NCI-H1048 (cell line): ENCODE measurements around the gene GGACT.

Experiments used
- DNase-seq: peaks from one replicate; lab custom pipeline; 2025; lab: John Stamatoyannopoulos, UW

GGACT gene

DNA sequence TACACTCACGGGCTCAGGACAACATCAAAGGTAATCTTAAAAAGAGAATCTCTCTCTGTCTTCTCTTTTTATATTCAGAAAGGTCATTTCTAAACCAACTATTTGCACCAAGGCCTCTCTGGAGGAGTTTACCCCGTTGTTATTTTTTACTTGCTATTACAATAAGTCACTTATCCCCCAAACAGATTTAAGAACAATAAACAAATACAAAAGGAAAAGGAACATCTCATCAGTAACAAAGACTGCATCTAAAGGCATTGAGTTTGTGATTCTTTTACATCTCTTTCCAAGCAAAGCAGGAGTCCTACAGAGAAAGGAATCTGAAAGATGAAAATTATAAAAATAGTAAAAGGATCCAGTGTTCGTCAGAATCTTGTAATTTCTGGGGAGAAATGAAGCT is 75.4 kb downstream of the GGACT start:
- no peak for DNase-seq

DNA sequence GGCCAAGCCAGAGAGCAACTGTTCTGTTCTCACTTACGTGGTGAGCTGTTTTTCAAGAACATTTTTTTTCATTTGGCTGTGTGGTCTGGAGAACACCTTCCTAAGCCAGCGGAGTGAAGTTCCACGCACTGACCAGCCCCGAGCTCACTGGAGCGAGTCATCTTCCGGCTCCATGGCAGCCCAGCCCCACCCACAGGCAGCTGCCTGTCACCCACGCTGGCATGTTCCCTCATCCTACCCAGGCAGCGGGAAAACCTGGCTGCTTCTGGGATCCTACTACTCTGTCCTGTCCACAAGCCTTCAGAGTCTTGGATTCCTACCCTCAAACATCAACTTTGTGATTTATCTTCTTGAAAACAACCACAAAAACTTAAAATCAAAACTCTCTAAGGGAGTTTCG is 76.2 kb downstream of the GGACT start:
- DNase-seq, result no peak

DNA sequence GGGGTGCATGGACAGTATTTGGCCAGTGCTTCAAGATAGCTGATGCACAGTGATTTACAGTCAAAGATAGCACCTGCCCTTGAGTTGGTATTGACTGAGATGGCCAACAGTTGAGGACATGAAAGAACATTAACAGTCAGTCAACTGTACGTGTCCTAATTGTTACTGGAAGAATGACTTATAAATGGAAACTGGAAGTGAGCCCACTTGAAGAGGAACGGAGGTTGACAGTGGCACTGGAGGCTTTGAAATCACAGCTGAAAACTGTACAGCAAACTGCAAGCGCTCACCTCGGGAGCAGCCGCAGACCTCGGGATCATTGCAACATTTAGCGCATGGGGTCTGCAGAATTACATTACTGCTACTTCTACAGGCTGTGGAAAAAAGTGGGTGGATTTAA is 77.1 kb downstream of the GGACT start:
- DNase-seq, result no peak

DNA sequence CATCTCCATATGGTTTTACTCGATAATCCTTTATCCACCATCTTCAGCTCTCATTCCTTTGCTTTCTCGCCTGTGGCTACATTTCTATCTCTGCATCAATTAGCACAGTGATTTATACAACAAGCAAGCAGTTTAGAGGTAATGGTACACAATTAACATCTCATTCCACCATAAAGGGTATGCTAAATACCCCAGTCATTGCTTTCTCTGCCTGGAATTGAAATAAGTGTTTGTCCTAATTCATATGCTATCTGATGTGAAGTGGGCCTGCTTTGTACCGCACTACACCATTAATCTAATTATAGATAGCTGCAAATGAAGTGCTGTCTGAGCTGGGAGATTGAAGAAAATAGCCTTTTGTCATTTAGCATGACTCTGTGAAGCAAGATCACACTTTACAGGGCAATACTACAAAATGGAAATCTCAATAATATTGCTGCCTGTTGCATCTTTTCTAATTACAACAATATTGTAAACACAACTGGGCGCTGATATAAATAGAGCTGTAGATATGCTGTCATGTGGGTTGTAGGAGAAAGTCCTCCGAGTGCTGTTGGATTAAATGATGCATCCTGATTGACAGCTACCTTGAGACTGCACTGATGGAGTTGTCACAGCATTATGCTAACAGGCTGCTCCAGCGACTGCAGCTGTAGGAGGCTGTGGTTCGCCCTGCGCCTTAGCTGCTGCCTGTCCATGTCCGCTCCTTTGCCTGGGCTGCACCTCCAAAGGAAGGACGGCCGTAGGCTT is 78.2 kb downstream of the GGACT start:
- DNase-seq, result no peak

DNA sequence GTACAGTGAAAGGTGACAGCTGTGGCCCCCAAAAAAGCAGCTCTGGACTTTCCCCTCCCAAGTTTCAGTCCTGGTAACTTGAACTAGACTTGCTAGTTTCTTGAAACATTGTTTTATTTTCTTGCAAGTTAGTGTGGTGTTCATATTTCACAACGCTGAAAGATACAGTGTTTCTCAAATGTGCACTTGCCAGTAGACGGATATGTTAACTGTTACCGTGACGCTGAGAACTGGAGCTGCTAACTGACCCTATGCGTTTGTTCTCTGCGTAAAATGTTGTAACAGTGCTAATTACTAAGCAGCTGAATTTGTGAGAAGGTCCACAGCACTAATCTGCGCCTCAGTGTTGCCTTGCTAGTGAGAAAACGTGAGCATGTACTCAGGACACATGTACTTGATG is 79.6 kb downstream of the GGACT start:
- DNase-seq, result no peak

DNA sequence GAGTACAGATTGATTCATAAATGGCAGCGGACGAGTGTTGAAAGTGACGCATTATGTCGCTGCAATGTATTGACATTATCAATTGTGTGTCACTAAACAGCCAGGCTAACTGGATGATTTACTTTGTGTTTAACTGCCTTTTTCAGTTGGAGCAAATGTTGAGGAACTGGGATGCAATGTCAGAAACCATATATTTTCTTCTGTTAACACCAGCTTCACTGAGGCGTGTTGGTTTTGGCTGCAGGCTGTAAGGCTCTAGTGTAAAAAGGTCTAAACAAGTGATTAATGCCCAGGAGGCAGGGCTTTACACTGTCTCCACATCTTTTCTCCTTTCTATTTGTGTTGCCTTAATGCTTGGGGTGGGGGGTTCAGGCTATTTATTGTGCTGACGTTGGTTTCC is 80.1 kb downstream of the GGACT start:
- no peak for DNase-seq

DNA sequence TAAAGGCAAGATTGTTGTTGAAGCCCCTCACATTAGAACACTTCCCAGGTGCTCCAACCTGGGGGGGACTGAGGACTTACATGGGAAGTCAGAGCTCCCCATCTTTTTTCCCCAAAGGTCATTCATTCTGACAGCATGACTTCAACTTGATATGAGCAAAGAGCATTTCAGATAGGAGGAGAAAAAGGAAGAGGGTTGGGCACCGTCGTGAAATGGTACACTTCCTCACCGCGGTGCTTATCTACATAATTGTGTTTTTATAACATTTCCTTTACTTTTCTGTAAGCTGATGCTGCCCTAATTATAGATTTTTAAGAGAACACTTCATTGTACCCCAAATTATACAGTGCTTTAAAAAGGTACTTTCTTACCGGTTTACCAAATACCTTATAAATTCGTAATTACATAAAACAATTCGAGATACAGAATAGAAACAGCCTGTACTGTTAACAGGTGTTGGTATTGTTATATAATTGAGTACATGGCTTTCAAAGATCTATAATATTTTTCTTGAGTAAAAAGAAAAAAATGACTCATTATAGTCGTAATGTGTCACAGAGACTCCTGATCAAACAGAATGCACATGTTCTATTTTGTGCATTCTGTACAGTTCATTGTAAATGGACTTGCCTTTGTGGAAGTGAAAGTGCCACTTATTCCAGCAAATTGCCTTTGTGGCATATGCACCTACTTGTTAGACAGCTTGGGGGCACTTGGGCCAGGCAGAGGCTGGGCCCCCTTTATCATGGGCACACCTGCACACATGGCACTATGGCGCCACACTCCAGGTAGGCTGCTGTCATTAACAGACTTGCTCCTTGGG is 81.8 kb downstream of the GGACT start:
- DNase-seq, result no peak

DNA sequence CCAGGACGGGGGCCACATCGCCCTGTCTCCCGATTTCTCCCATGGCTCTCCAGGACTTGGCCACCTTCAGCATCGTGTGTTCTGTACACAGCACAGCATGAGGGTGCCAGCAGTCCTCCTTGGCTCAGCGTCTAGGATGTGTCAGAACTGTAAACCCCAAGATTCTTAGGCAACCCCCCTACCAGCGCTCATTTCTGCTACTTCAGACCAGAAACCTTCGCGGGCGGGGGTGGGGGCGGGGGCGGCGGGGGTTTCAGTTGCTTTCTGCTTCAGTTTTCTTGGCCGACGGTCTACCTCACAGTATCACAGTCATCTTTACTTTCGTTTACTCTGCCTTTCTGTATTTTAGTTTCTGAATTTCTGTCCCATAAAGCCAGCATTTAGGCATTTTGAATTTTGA is 82.4 kb downstream of the GGACT start:
- no peak for DNase-seq

DNA sequence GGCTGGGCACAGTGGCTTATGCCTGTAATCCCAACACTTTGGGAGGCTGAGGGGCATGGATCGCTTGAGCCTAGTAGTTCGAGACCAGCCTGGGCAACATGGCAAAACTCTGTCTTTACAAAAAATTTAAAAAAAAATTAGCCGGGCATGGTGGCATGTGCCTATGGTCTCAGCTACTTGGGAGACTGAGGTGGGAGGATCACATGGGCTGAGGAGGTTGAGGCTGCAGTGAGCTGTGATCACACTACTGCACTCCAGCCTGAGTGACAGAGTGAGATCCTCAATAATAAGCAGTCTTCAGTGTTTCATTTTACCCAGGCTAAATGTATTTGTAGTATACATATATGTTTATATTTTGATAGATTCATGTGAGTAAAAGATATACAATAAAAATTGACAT is 85.0 kb downstream of the GGACT start:
- DNase-seq, result no peak

DNA sequence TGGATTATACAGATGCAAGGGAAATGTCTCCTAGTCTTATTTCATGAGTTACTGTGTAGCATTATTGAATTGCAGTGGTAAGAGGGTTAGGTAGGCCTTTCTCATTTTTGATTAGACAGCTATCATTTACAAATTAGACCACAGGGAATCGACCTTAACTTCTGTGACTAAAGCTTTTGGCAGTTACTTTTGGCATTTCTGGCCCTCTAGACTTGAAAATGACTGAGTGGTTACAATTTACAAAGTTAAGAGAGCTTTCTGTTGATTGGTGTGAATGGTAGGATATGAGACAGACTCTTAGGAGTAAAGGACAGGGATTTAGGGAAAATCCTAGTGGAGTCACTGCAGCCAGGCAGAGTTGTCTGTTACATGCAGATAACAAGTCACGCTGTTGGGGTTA is 86.1 kb downstream of the GGACT start:
- DNase-seq, result no peak

DNA sequence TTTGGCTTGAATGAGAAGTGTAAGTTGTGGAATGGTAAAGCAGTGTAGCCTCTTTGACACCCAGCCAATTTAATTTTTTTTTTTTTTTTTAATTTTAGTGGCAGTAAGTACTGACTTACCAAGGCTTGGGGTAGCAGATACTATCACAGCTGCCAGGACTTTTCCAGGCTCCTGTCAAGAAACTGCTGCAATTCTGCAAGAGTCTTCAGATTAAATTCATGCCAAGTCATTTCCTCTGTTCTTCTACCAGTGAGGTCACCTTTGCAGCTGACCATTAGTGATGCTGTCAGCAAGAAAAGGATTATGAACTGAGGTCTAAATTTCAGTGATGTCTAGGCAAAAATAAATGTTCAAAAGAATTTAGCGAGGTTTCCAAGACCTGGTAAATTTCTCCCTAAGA is 91.2 kb downstream of the GGACT start:
- DNase-seq, result no peak

DNA sequence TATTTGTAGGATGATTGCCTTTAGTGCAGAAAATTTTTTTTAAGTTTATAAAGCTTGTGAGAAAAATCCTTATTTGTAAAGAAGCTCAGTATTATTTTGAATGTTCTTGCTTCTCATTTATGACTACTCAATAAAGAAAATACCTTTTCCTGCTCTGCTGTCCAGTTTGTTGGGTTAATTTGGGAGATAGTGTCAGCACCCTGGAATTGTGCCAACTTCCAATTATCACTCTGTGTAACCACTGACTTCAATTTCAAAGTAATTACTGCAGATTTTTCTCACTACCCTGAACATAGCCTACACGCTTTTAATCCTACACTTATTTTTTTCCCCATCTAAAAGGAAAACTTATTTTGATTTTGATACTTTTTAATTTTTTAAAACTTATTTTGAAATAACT is 93.1 kb downstream of the GGACT start:
- no peak for DNase-seq

DNA sequence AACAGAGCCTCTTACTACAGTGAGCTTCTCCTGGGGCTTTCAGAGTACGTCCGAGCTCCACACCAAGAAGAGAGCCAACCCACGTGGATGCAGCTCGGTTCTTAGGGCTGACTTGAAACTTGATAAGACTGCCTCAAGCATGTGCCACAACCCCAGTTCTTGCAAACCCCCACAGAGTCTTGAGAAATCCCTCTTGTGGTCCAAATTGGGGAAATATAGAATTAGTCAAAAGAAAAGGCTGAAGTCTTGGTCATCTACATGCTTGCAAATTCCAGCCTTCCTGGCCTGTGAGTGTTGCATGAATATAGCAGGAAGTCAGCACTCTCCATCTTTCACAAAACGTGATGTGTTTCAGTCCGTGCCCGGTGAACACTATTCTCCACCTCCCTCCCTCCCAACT is 95.2 kb downstream of the GGACT start:
- DNase-seq, result no peak

DNA sequence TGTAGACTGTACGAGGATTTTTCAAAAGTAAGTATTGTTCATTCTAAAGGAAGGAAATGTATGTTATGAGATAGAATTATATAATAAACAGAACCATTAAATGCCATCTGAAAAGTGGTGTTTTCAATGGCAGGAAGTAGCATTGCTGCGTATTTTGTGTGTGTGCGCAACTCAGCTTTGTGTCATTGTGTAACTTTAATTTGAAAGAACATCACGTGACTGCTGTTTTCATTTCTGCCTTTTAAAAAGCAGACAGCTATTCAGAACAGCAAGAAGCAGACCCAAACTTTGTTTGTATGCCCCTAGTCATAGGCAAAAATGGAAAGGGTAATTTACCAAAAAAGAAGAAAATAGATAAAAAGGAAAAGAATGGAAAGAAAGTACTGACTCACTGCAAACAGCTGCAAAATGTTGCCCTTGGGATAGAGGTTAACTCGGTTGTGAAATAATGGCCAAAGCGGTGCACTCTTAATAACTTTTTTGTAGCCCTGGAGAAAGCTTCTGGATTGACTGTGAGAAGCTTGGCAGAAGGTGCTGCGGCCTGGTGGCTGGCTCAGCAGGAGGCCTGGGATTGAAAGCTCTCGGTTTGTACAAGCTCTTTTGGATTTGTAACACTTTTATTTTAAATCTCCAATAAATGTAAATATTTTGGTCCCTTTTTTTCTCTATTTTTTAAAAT is 97.3 kb downstream of the GGACT start:
- DNase-seq, result no peak

DNA sequence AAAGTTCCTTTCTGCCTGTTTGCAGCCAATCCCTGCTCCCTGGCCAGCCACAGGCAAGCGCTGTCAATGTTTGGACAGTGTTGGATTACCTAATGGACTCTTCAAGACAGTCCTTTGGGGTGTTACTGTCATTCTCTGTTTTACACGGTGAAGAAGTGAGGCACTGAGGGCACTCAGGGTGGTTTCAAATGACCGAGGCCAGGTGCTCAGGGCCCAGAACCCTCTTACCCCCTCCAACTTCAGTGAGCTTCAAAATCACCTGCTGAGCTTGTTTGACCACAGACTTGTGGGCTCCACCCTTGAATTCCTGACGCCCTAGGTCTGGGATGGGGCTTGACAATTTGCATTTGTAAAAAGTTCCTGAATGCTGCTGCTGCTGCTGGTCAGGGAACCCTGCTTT is 97.9 kb downstream of the GGACT start:
- no peak for DNase-seq

DNA sequence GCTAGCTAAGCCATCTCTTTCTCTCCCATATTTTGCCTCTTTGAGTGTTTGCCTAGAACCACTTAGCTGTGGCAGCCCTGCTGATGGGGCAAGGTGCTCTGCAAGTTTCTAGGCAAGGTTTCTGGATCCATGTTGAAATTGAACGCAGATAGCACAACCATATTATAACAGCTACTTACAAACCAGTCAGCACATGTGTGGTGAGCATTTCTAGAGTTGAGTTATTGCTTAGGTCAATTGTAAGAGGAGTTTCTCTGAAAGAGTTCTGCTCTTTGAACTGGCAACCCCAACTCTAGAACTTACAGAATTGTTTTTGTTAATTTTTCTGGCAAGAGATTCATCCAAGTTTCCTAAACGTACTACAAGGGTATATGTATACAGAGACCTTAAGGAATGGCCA is 103.3 kb downstream of the GGACT start:
- no peak for DNase-seq

DNA sequence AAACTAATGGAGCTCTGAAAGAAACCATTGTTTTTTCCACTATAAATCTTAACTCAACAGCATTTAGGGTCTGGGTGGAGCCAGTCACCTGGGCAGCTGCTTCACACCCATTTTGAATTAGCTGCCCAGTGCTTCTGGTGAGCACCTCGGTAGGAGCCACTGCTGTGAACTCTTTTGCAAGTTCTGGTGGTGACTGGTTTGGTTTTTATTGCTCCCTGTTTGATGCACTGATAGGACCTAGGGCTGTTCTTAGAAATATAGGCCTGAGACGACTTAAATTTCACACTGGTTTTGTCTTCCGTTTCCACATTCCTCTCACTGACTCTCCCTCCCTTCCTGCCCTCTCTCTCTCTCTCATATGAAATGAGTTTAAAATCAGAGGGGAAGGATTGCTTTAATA is 103.9 kb downstream of the GGACT start:
- no peak for DNase-seq

DNA sequence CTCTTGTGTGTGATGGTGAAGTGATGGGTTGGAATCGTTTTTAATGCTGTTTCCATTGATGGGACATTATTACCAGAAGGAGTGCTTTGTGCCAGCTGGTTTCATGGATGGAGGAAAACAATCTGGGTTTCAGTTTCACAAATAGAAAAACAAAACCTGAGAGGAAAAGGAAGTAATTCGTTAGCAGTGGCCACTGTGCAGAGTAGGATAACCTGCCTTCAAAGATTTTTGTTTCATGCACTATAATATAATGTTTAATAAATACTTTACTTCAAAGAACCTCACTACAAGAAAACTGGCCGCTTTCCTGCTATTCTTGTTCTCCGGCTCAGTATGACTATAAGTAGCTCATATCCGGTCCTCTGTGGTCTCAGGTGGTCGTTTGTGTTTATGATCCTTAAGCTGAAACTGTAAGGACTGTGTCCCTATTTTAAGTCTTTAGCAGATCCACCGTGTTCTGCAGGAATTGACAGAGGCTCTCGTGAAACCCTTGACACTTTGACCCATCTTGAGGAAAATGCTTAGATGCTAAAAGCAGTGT is 104.7 kb downstream of the GGACT start:
- no peak for DNase-seq

DNA sequence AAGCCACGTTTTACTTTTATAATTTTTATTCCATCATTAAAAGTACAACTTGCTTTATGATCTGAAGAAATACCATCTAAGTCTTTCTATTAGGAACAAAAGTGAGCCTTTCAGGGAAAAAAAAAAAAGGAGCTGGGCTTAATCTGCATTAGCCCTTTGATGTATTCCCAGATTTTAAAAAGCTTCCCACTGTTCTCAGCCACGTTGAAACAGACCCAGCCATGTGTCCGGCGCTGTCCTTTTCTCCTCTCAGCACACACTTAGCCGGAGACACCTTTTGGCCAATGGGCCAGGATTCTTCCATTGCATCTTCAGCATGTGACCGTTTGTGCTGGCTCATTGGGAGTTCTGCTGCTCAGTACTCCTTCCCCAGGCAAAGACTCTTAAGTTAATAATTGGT is 105.5 kb downstream of the GGACT start:
- DNase-seq, result no peak

DNA sequence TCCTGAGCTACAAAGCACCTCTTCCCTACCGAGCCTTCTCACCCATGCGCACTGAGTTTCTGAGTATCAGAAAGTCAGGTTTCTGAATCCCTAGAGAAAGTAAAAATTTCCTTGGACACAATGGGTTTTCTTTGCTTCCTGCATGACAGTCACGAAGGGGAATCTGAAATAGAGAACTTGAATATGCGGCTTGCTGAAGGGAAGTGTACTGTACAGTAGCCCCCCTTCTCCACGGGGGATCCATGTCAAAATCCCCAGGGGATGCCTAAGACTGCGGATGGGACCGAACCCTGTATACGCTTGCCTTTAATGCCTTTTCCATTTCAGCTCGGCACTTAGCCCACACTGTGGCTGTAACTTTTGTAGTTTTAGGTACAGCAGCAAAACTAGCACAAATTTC is 107.9 kb downstream of the GGACT start:
- DNase-seq, result no peak
